22Rv1 (cell line): ENCODE measurements around the gene FRMPD2.
"Not testable (repeated sequence)": the region's sequence is repeated elsewhere in the genome, so short reads cannot be mapped to it uniquely, and the experiment has no call there.

Experiments used
- H3K27ac ChIP-seq: fragments of 450-650 bp; 2 replicates; pipeline ENCODE4 v1.5.1; 2017
- CTCF ChIP-seq: fragments of 450-650 bp; IDR thresholded peaks from 2 replicates; pipeline ENCODE4 v1.5.1; 2017; ENCODE audit warnings: mild to moderate bottlenecking
- ZFX ChIP-seq: fragments of 450-650 bp; IDR thresholded peaks from 2 replicates; pipeline ENCODE4 v1.6.1; 2017; ENCODE audit warnings: antibody characterized with exemption, borderline replicate concordance

The FRMPD2 gene

GRCh38 chr10:48232717-48233447 lies 41.6 kb downstream of the FRMPD2 start:
- H3K27ac ChIP-seq, result no peak overlapping the region
- TF ChIP-seq ZFX (no peak), CTCF (no peak)

GRCh38 chr10:48231699-48232315 lies 42.7 kb downstream of the FRMPD2 start:
- no peak overlapping the region for H3K27ac ChIP-seq
- TF ChIP-seq ZFX (no peak), CTCF (no peak)

- TF ChIP-seq CTCF, result no peak
- TF ChIP-seq ZFX, result no peak
- H3K27ac ChIP-seq, result no peak overlapping the region
Observed at GRCh38 chr10:48231178-48231577, 43.3 kb downstream of the FRMPD2 start.

- H3K27ac ChIP-seq, result no peak overlapping the region
- TF ChIP-seq ZFX, result no peak
- TF ChIP-seq CTCF, result no peak
Observed at GRCh38 chr10:48227213-48227612, 47.3 kb downstream of the FRMPD2 start.

- no peak overlapping the region for H3K27ac ChIP-seq
- no peak for TF ChIP-seq CTCF
- no peak for TF ChIP-seq ZFX
Observed at GRCh38 chr10:48224979-48225560, 49.4 kb downstream of the FRMPD2 start.

GRCh38 chr10:48224296-48224695 lies 50.2 kb downstream of the FRMPD2 start:
- no peak overlapping the region for H3K27ac ChIP-seq
- TF ChIP-seq CTCF (no peak), ZFX (no peak)

GRCh38 chr10:48221814-48222213 lies 52.7 kb downstream of the FRMPD2 start:
- no peak overlapping the region for H3K27ac ChIP-seq
- no peak for TF ChIP-seq CTCF
- TF ChIP-seq ZFX, result no peak

GRCh38 chr10:48221031-48221430 lies 53.5 kb downstream of the FRMPD2 start:
- H3K27ac ChIP-seq, result not testable (repeated sequence)
